ENCODE results near the gene PDSS2.
"Not testable (repeated sequence)": the region's sequence is repeated elsewhere in the genome, so short reads cannot be mapped to it uniquely, and the experiment has no call there.

The PDSS2 gene

DNA sequence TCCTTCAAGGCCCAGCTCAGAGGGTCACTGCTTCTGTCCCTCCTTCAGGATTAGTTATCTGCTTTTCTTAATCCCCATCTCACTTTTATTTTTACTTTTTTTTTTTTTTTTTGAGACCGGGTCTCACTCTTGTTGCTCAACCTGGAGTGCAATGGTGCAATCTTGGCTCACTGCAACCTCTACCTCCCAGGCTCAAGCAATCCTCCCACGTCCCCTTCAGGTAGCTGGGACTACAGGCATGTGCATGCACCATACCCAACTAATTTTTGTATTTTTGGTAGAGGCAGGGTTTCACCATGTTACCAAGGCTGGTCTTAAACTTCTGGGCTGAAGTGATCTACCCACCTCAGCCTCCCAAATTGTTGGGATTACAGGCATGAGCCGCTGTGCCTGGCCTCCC is 16.5 kb upstream of the PDSS2 start:
- not testable (repeated sequence) for H2BK120ac ChIP-seq (ENCODE audit: insufficient read depth, low read length, poor library complexity); H2BK12ac ChIP-seq (ENCODE audit: low read length); H3K79me1 ChIP-seq (ENCODE audit: low read length); H3K4ac ChIP-seq (ENCODE audit: low read depth, low read length); H2BK5ac ChIP-seq (ENCODE audit: low read depth, low read length, poor library complexity); H3K79me2 ChIP-seq (ENCODE audit: control insufficient read depth, insufficient read depth, low read length, poor library complexity); H3K9me3 ChIP-seq (ENCODE audit: insufficient read depth, low read depth, low read length); H2AK5ac ChIP-seq (ENCODE audit: low read length); DNase-seq; H3K18ac ChIP-seq (ENCODE audit: low read length); H3K4me1 ChIP-seq (ENCODE audit: control insufficient read depth in 1 of 2, insufficient read depth in 2 of 2, low read length in 2 of 2); H4K91ac ChIP-seq (ENCODE audit: low read depth, low read length); H3K14ac ChIP-seq (ENCODE audit: low read length); H4K12ac ChIP-seq (ENCODE audit: low read depth, low read length); H3K36me3 ChIP-seq (ENCODE audit: control insufficient read depth in 1 of 2, insufficient read depth in 2 of 2, low read length in 2 of 2); H3K4me2 ChIP-seq (ENCODE audit: low read length); H3K9ac ChIP-seq (ENCODE audit: low read length); H2AFZ ChIP-seq (ENCODE audit: insufficient read depth, low read length, poor library complexity); H3K27ac ChIP-seq (ENCODE audit: low read depth, low read length); H4K8ac ChIP-seq (ENCODE audit: low read depth, low read length); H3K4me3 ChIP-seq (ENCODE audit: low read depth, low read length); H3K23ac ChIP-seq (ENCODE audit: low read length); H3K27me3 ChIP-seq (ENCODE audit: insufficient read depth, low read length)
- whole genome bisulfite sequencing (ENCODE audit: extremely low coverage, insufficient coverage, insufficient read length), result no CpG with 5 or more reads among the region's 3 CpGs

DNA sequence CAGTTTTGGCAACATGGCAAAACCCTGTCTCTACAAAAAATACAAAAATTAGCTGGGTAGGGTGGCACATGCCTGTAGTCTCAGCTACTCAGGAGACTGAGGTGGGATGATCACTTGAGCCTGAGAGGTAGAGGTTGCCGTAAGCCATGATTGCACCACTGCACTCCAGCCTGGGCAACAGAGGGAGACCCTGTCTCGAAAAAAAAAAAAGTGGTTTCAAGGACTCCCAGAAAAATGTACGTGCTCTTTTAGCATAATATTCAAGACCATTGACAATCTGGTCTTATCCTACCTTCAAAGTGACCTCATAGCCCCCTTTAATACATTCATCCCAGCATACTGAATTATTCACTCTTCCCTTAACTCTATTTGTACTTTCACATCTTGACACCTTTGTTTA is 16.0 kb upstream of the PDSS2 start:
- not testable (repeated sequence) for H3K4me2 ChIP-seq (ENCODE audit: low read length); H3K79me1 ChIP-seq (ENCODE audit: low read length); H3K27me3 ChIP-seq (ENCODE audit: insufficient read depth, low read length); H2BK120ac ChIP-seq (ENCODE audit: insufficient read depth, low read length, poor library complexity); H3K23ac ChIP-seq (ENCODE audit: low read length); H3K14ac ChIP-seq (ENCODE audit: low read length); H3K4me1 ChIP-seq (ENCODE audit: control insufficient read depth in 1 of 2, insufficient read depth in 2 of 2, low read length in 2 of 2); H3K4ac ChIP-seq (ENCODE audit: low read depth, low read length); H3K18ac ChIP-seq (ENCODE audit: low read length); H2BK5ac ChIP-seq (ENCODE audit: low read depth, low read length, poor library complexity); H3K36me3 ChIP-seq (ENCODE audit: control insufficient read depth in 1 of 2, insufficient read depth in 2 of 2, low read length in 2 of 2); H3K4me3 ChIP-seq (ENCODE audit: low read depth, low read length); H2AK5ac ChIP-seq (ENCODE audit: low read length); H3K79me2 ChIP-seq (ENCODE audit: control insufficient read depth, insufficient read depth, low read length, poor library complexity); H4K91ac ChIP-seq (ENCODE audit: low read depth, low read length); H2AFZ ChIP-seq (ENCODE audit: insufficient read depth, low read length, poor library complexity); H4K12ac ChIP-seq (ENCODE audit: low read depth, low read length); H3K9me3 ChIP-seq (ENCODE audit: insufficient read depth, low read depth, low read length); H3K27ac ChIP-seq (ENCODE audit: low read depth, low read length); DNase-seq; H4K8ac ChIP-seq (ENCODE audit: low read depth, low read length); H3K9ac ChIP-seq (ENCODE audit: low read length); H2BK12ac ChIP-seq (ENCODE audit: low read length)
- WGBS (ENCODE audit: extremely low coverage, insufficient coverage, insufficient read length), result no CpG with 5 or more reads among the region's 3 CpGs

DNA sequence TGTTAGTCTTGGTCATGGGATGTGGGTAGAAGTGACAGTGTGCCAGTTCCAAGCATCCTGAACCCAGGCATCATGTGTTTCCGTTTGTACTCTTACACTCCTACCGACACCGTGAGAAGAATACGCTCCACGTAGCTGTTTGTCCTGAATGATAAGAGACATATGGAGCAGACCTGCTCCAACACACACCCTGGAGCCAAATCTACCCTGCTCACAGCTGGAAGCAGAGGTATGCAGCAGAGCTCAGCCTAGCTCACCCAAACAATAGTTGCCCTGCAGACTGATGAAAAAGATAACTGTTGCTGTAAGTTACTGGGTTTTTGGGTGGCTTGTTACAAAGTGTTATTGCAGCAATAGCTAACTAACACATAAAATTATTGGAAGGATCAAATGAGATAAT is 14.3 kb upstream of the PDSS2 start:
- no peak overlapping the region for H3K4me3 ChIP-seq (ENCODE audit: low read depth, low read length)

DNA sequence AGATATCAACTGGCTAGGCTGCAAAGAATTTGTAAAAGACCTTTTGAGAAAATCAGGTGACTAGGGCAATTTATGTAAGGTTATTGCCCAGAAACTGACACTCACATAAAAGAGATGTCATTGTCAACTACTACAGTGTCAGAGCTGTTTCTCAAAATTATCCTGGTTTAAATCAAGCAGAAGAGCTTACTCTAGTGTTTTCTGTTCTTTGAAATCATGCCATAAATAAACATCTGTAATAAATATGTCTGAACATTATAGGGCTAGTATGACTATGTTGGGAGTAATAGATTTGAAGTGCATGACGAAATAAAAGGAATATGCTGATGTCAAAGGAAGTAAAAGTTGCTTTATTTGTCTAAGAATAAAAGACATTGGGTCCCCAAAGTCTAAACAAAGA is 11.0 kb upstream of the PDSS2 start:
- no peak overlapping the region for H3K14ac ChIP-seq (ENCODE audit: low read length)
- H3K27ac ChIP-seq (ENCODE audit: low read depth, low read length), result no peak overlapping the region
- no peak overlapping the region for H3K23ac ChIP-seq (ENCODE audit: low read length)
- no peak overlapping the region for H3K4me3 ChIP-seq (ENCODE audit: low read depth, low read length)
- no peak overlapping the region for H2AK5ac ChIP-seq (ENCODE audit: low read length)
- no peak overlapping the region for H4K91ac ChIP-seq (ENCODE audit: low read depth, low read length)
- H2BK12ac ChIP-seq (ENCODE audit: low read length), result no peak overlapping the region
- no peaks in the 10 kb centered on the region for H3K36me3 ChIP-seq (ENCODE audit: control insufficient read depth in 1 of 2, insufficient read depth in 2 of 2, low read length in 2 of 2)
- no peaks in the 10 kb centered on the region for H3K79me1 ChIP-seq (ENCODE audit: low read length)
- no peak overlapping the region for H2AFZ ChIP-seq (ENCODE audit: insufficient read depth, low read length, poor library complexity)
- no peak overlapping the region for H3K4me2 ChIP-seq (ENCODE audit: low read length)
- no peak overlapping the region for H3K18ac ChIP-seq (ENCODE audit: low read length)
- DNase-seq, result no peak
- H2BK5ac ChIP-seq (ENCODE audit: low read depth, low read length, poor library complexity), result no peak overlapping the region
- H3K27me3 ChIP-seq (ENCODE audit: insufficient read depth, low read length), result no peaks in the 10 kb centered on the region
- H2BK120ac ChIP-seq (ENCODE audit: insufficient read depth, low read length, poor library complexity), result no peak overlapping the region
- no peak overlapping the region for H3K9ac ChIP-seq (ENCODE audit: low read length)
- H3K9me3 ChIP-seq (ENCODE audit: insufficient read depth, low read depth, low read length), result no peaks in the 10 kb centered on the region
- peaks cover 0 to 3% of the 10 kb centered on the region in 2 experiments for H3K4me1 ChIP-seq (ENCODE audit: control insufficient read depth in 1 of 2, insufficient read depth in 2 of 2, low read length in 2 of 2)
- H3K4ac ChIP-seq (ENCODE audit: low read depth, low read length), result no peak overlapping the region
- H4K12ac ChIP-seq (ENCODE audit: low read depth, low read length), result no peak overlapping the region
- no peaks in the 10 kb centered on the region for H3K79me2 ChIP-seq (ENCODE audit: control insufficient read depth, insufficient read depth, low read length, poor library complexity)
- no peak overlapping the region for H4K8ac ChIP-seq (ENCODE audit: low read depth, low read length)
- no CpG with 5 or more reads among the region's 1 CpG for WGBS (ENCODE audit: extremely low coverage, insufficient coverage, insufficient read length)

More for the DNA sequence above, 14.3 kb upstream of the PDSS2 start:
- H3K18ac ChIP-seq (ENCODE audit: low read length), result no peak overlapping the region
- no peak overlapping the region for H3K4ac ChIP-seq (ENCODE audit: low read depth, low read length)
- no peak overlapping the region for H3K27ac ChIP-seq (ENCODE audit: low read depth, low read length)
- no CpG with 5 or more reads among the region's 5 CpGs for WGBS (ENCODE audit: extremely low coverage, insufficient coverage, insufficient read length)
- no peak overlapping the region for H2BK120ac ChIP-seq (ENCODE audit: insufficient read depth, low read length, poor library complexity)
- H3K79me1 ChIP-seq (ENCODE audit: low read length), result no peaks in the 10 kb centered on the region
- no peak overlapping the region for H2AK5ac ChIP-seq (ENCODE audit: low read length)
- no peak overlapping the region for H2BK12ac ChIP-seq (ENCODE audit: low read length)
- H3K9ac ChIP-seq (ENCODE audit: low read length), result no peak overlapping the region
- no peak overlapping the region for H3K4me2 ChIP-seq (ENCODE audit: low read length)
- H4K12ac ChIP-seq (ENCODE audit: low read depth, low read length), result no peak overlapping the region
- no peak overlapping the region for H4K8ac ChIP-seq (ENCODE audit: low read depth, low read length)
- DNase-seq, result peak; percentile 51 to 79
- no peak overlapping the region for H3K14ac ChIP-seq (ENCODE audit: low read length)
- H4K91ac ChIP-seq (ENCODE audit: low read depth, low read length), result no peak overlapping the region
- H3K9me3 ChIP-seq (ENCODE audit: insufficient read depth, low read depth, low read length), result no peaks in the 10 kb centered on the region
- H3K79me2 ChIP-seq (ENCODE audit: control insufficient read depth, insufficient read depth, low read length, poor library complexity), result no peaks in the 10 kb centered on the region
- peaks cover 0 to 3% of the 10 kb centered on the region in 2 experiments for H3K4me1 ChIP-seq (ENCODE audit: control insufficient read depth in 1 of 2, insufficient read depth in 2 of 2, low read length in 2 of 2)
- no peak overlapping the region for H2BK5ac ChIP-seq (ENCODE audit: low read depth, low read length, poor library complexity)
- no peak overlapping the region for H3K23ac ChIP-seq (ENCODE audit: low read length)
- H3K36me3 ChIP-seq (ENCODE audit: control insufficient read depth in 1 of 2, insufficient read depth in 2 of 2, low read length in 2 of 2), result no peaks in the 10 kb centered on the region
- H2AFZ ChIP-seq (ENCODE audit: insufficient read depth, low read length, poor library complexity), result no peak overlapping the region
- H3K27me3 ChIP-seq (ENCODE audit: insufficient read depth, low read length), result no peaks in the 10 kb centered on the region
